Sigmoid colon (tissue), 4 donors: ENCODE measurements around the gene UBTD2.

Experiments
- CTCF ChIP-seq, 4 experiments: fragments of 450-650 bp in 3 of 4; fragments of 200-600 bp in 1 of 4; IDR thresholded peaks; one replicate each; pipeline ENCODE4 v1.5.1; 2016 to 2019; ENCODE audit warnings: antibody characterized with exemption in 4 of 4, mild to moderate bottlenecking in 3 of 4, moderate library complexity in 2 of 4
- EP300 ChIP-seq, 4 donors: sonication (generic); formaldehyde crosslinking; IDR thresholded peaks; one replicate each; pipeline ENCODE4 v1.6.1; 2017; ENCODE audit warnings: antibody characterized with exemption in 4 of 4
- POLR2A ChIP-seq, 2 donors: fragments of 450-650 bp; IDR thresholded peaks; one replicate each; pipeline ENCODE4 v1.6.1; 2016; ENCODE audit warnings: antibody characterized with exemption in 2 of 2, mild to moderate bottlenecking in 2 of 2, moderate library complexity in 2 of 2

DNA sequence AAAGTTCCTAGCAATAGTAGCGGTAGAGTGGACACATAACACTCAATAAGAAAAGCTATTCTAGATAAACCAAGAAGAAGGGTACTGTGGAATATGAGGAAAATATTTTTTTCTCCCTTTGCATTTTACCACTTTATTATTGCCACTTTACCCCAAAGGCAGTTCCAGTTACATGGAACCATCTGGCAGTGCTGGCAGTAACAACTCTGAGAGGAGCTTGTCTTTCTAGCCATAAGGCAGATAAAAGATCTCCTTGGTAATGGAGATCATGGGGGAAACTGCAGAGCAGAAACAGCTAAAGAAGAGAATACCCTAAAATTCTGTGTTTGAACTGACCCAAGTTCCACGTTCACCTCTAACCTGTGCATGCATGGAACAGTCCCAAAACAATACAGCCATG lies 38.5 kb downstream of the UBTD2 start:
- TF ChIP-seq EP300 (IDR thresholded peaks at IDR 0.05) (no peak), CTCF (IDR thresholded peaks at IDR 0.05) (no peak), POLR2A (IDR thresholded peaks at IDR 0.05) (no peak)
